ENCODE results near the gene SLC17A1.

SLC17A1 gene

GRCh38 chr6:25832307-25832662 lies 433 bp upstream of the SLC17A1 start:
- no peak for DNase-seq

- no peak for DNase-seq
Measured at GRCh38 chr6:25830458-25830857, 1.4 kb downstream of the SLC17A1 start.

GRCh38 chr6:25829375-25829774 lies 2.5 kb downstream of the SLC17A1 start:
- no peak for DNase-seq

- no peak for DNase-seq
Measured at GRCh38 chr6:25821341-25821740, 10.5 kb downstream of the SLC17A1 start.

- DNase-seq: no peak
Measured at GRCh38 chr6:25816252-25816651, 15.6 kb downstream of the SLC17A1 start.

- DNase-seq: no peak
Measured at GRCh38 chr6:25815194-25815593, 16.7 kb downstream of the SLC17A1 start.

GRCh38 chr6:25804804-25805203 lies 27.0 kb downstream of the SLC17A1 start:
- no peak for DNase-seq

GRCh38 chr6:25801436-25801835 lies 30.4 kb downstream of the SLC17A1 start:
- DNase-seq: no peak

GRCh38 chr6:25794784-25795183 lies 37.1 kb downstream of the SLC17A1 start:
- no peak for DNase-seq

GRCh38 chr6:25793970-25794369 lies 37.9 kb downstream of the SLC17A1 start:
- no peak for DNase-seq

- DNase-seq: no peak
Measured at GRCh38 chr6:25792016-25792415, 39.8 kb downstream of the SLC17A1 start.

GRCh38 chr6:25789475-25789874 lies 42.4 kb downstream of the SLC17A1 start:
- DNase-seq: no peak

GRCh38 chr6:25788305-25788922 lies 43.4 kb downstream of the SLC17A1 start:
- DNase-seq: peak; percentile 31

- DNase-seq: no peak
Measured at GRCh38 chr6:25787428-25787827, 44.4 kb downstream of the SLC17A1 start.

- DNase-seq: no peak
Measured at GRCh38 chr6:25781134-25781533, 50.7 kb downstream of the SLC17A1 start.

GRCh38 chr6:25777856-25778649 lies 53.8 kb downstream of the SLC17A1 start:
- no peak for DNase-seq

GRCh38 chr6:25777031-25777430 lies 54.8 kb downstream of the SLC17A1 start:
- DNase-seq: no peak

GRCh38 chr6:25774120-25774715 lies 57.6 kb downstream of the SLC17A1 start:
- no peak for DNase-seq

- no peak for DNase-seq
Measured at GRCh38 chr6:25769983-25770382, 61.9 kb downstream of the SLC17A1 start.

- no peak for DNase-seq
Measured at GRCh38 chr6:25768566-25768965, 63.3 kb downstream of the SLC17A1 start.

GRCh38 chr6:25764611-25765010 lies 67.2 kb downstream of the SLC17A1 start:
- no peak for DNase-seq

GRCh38 chr6:25757936-25758642 lies 73.8 kb downstream of the SLC17A1 start:
- no peak for DNase-seq

Measured in activated naive CD4-positive, alpha-beta T cell treated with anti-CD3 and anti-CD28 coated beads, Interleukin-2, amount 50 U/mL, for 16 hours (primary cell).